Esophagus squamous epithelium (tissue), 5 donors: Measurements from ENCODE around the gene SCAI. TPM values are rescaled to one million over a fixed set of nuclear protein-coding genes. Genes with fewer than 3 reads are reported as not detected.
"Not testable (repeated sequence)": the region's sequence is repeated elsewhere in the genome, so short reads cannot be mapped to it uniquely, and the experiment has no call there.

Source experiments
- DNase-seq: peaks from one replicate; lab custom pipeline; 2025; lab: John Stamatoyannopoulos, UW
- H3K27ac ChIP-seq, 4 donors: fragments of 200-600 bp; sonication (generic); one replicate each; pipeline ENCODE4 v1.5.1; 2016 to 2019; ENCODE audit warnings: mild to moderate bottlenecking in 1 of 4
- H3K27me3 ChIP-seq, 4 donors: fragments of 200-600 bp; sonication (generic); 1 replicate in 3 of 4; 2 replicates in 1 of 4; pipeline versions ENCODE4 v1.5.1 to v1.6.0; 2017 to 2021; ENCODE audit warnings: antibody characterized with exemption in 1 of 4
- H3K36me3 ChIP-seq, 3 donors: fragments of 200-600 bp; sonication (generic); one replicate each; pipeline ENCODE4 v1.5.1; 2016 to 2019
- H3K4me1 ChIP-seq, 3 donors: fragments of 200-600 bp; sonication (generic); one replicate each; pipeline ENCODE4 v1.5.1; 2017 to 2019
- H3K4me3 ChIP-seq, 4 donors: fragments of 200-600 bp; sonication (generic); 1 replicate in 3 of 4; 2 replicates in 1 of 4; pipeline ENCODE4 v1.5.1; 2016 to 2019; ENCODE audit warnings: mild to moderate bottlenecking in 2 of 4, moderate library complexity in 1 of 4
- H3K9me3 ChIP-seq, 3 donors: fragments of 200-600 bp; sonication (generic); one replicate each; pipeline ENCODE4 v1.5.1; 2016 to 2019
- CTCF ChIP-seq, 6 experiments: fragments of 450-650 bp in 4 of 6; fragments of 200-600 bp in 2 of 6; sonication (generic) in 2 of 6; IDR thresholded peaks; one replicate each; pipeline ENCODE4 v1.5.1; 2016 to 2019; ENCODE audit warnings: antibody characterized with exemption in 6 of 6, mild to moderate bottlenecking in 4 of 6, moderate library complexity in 4 of 6
- POLR2A ChIP-seq, 4 donors: fragments of 450-650 bp; IDR thresholded peaks; one replicate each; pipeline ENCODE4 v1.6.1; 2017; ENCODE audit warnings: antibody characterized with exemption in 4 of 4, mild to moderate bottlenecking in 4 of 4, moderate library complexity in 3 of 4
- WGBS, 2 donors: methylation state at CpG; one replicate each; pipeline ENCODE4 v1.1.5; 2018; 5-methylcytosine and 5-hydroxymethylcytosine counted together
- intact Hi-C: fragments of 100-400 bp; cut with DNase I; formaldehyde crosslinking; loops from one replicate; pipeline ENCODE4 v1.15.0; 2022
- total RNA-seq, 4 donors: library from RNA; depleted of rRNA; stranded (reverse); fragments of >200 nt; gene quantifications; one replicate each; pipeline ENCODE4 v1.1.0, GENCODE V29; 2016
- donor health status: DM: yes; HTN: yes; CAD: no.

SCAI gene
- total RNA-seq, 4 donors from 2014 or later = 3.3 to 9.9 (median 5.3) TPM

DNA sequence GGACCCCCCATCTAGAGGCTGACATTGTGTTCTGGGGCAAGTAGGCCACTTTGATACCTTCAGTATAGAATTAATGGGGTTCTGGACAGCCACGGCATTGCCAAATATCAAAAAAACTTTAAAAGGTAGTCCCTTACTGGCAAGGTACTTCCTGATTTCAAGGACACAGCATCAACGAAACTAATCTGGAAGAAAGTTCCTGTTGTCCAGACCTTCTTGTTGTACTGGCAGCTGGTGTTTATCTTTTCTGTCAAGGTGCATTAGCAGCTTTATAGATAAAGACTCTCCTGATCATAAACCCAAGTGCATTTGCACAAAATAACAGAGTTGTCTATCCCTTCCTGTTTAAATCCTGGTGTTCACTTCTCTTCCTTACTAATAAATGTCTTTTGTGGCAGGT, 178.7 kb downstream of the SCAI start:
- no peaks in the 10 kb centered on the region for H3K4me1 ChIP-seq

DNA sequence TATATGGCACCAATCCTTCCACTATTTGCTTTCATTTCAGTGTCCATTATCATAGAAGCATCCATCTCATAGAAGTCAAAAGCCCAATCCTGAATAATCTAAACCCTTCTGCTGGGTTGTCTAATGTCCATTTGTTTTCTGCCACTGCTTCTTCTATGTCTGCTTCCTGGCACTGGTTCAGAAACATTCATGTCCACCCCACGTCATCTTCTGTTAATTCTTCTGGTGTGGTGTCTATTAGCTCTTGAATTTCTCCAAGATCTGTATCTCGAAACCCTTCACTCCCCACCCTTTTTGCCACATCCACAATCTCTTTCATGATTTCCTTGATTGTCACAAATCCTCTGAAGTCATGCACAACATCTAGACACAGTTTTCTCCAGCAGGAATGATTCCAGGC, 179.3 kb downstream of the SCAI start:
- intact Hi-C loops = no loop called here
- Histone ChIP-seq H3K27ac (no peak overlapping the region), H3K36me3 (peaks cover 0 to 11% (median 0%) of the 10 kb centered on the region in 3 donors), H3K4me3 (no peak overlapping the region), H3K27me3 (no peaks in the 10 kb centered on the region), H3K9me3 (no peaks in the 10 kb centered on the region), H3K4me1 (no peaks in the 10 kb centered on the region)
- 73 to 83% methylated on average over 2 of the region's 2 CpGs for WGBS, 2 donors
- DNase-seq = no peak
- TF ChIP-seq POLR2A (IDR thresholded peaks at IDR 0.05) (no peak), CTCF (IDR thresholded peaks at IDR 0.05) (no peak)

More for the DNA sequence above, 178.7 kb downstream of the SCAI start:
- intact Hi-C loops = no loop called here
- H3K27me3 ChIP-seq = no peaks in the 10 kb centered on the region
- WGBS, 2 donors = 68 to 80% methylated on average over 2 of the region's 2 CpGs
- peaks cover 0 to 13% (median 0%) of the 10 kb centered on the region in 3 donors for H3K36me3 ChIP-seq
- H3K9me3 ChIP-seq = no peaks in the 10 kb centered on the region
- DNase-seq = no peak
- TF ChIP-seq POLR2A (IDR thresholded peaks at IDR 0.05) (no peak), CTCF (IDR thresholded peaks at IDR 0.05) (no peak)
- H3K4me3 ChIP-seq = no peak overlapping the region
- no peak overlapping the region for H3K27ac ChIP-seq

GRCh38 chr9:124960409-124960752, 182.9 kb downstream of the SCAI start:
- no peaks in the 10 kb centered on the region for H3K4me1 ChIP-seq
- WGBS, 2 donors = 33 to 56% methylated on average over 2 of the region's 2 CpGs
- no peak overlapping the region for H3K27ac ChIP-seq
- no peaks in the 10 kb centered on the region for H3K36me3 ChIP-seq
- H3K9me3 ChIP-seq = no peaks in the 10 kb centered on the region
- TF ChIP-seq CTCF (IDR thresholded peaks at IDR 0.05) (no peak), POLR2A (IDR thresholded peaks at IDR 0.05) (no peak)
- H3K27me3 ChIP-seq = no peaks in the 10 kb centered on the region
- intact Hi-C loops = no loop called here
- no peak for DNase-seq
- H3K4me3 ChIP-seq = no peak overlapping the region

- H3K27me3 ChIP-seq, H3K9me3 ChIP-seq, H3K27ac ChIP-seq, H3K4me1 ChIP-seq, DNase-seq, H3K36me3 ChIP-seq, intact Hi-C loops, H3K4me3 ChIP-seq: not testable (repeated sequence)
- 86 to 95% methylated on average over 8 to 9 of the region's 9 CpGs for WGBS, 2 donors
These were observed 183.5 kb downstream of the SCAI start for GRCh38 chr9:124959671-124960408.

GRCh38 chr9:124954255-124954654, 189.1 kb downstream of the SCAI start:
- Histone ChIP-seq H3K36me3 (no peaks in the 10 kb centered on the region), H3K27ac (no peak overlapping the region), H3K27me3 (no peaks in the 10 kb centered on the region), H3K9me3 (no peaks in the 10 kb centered on the region), H3K4me3 (no peak overlapping the region), H3K4me1 (no peaks in the 10 kb centered on the region)
- 83 to 95% methylated on average over 1 of the region's 1 CpG for WGBS, 2 donors
- no peak for TF ChIP-seq POLR2A (IDR thresholded peaks at IDR 0.05)
- TF ChIP-seq CTCF (IDR thresholded peaks at IDR 0.05) = no peak
- DNase-seq = no peak
- intact Hi-C loops = no loop called here
